A673 (cell line): ENCODE measurements around the gene BTG1. TPM values are rescaled to one million over a fixed set of nuclear protein-coding genes. Genes with fewer than 3 reads are reported as not detected.

ENCODE experiments used
- BruUV-seq: library from RNA; stranded (reverse); fragments of 400-500 nt; replicated peaks from 2 replicates; lab custom pipeline; 2021; lab: Mats Ljungman, UMichigan
- CTCF ChIA-PET: fragments of 300-600 bp; sonication (Branson Sonifier 250); formaldehyde crosslinking; loops from one replicate; lab custom pipeline; 2022; ENCODE audit warnings: antibody characterized with exemption; lab: Charles Lee
- POLR2A ChIA-PET: fragments of 300-600 bp; sonication (Branson Sonifier 250); formaldehyde crosslinking; loops from one replicate; lab custom pipeline; 2022; ENCODE audit warnings: antibody characterized with exemption; ENCODE audit not compliant: low non-redundant PET; lab: Charles Lee
- DNase-seq: peaks from one replicate; pipeline ENCODE4 v3.0.0-alpha.2; 2015; ENCODE audit warnings: low spot score
- H3K27ac ChIP-seq: fragments of 200-600 bp; sonication (generic); 2 replicates; pipeline ENCODE4 v1.5.1; 2016; ENCODE audit warnings: mixed run types, low read depth, mild to moderate bottlenecking, mixed read lengths, antibody characterized with exemption, low read length; ENCODE audit not compliant: poor library complexity, severe bottlenecking
- H3K27me3 ChIP-seq: fragments of 200-600 bp; sonication (generic); replicated peaks from 2 replicates; pipeline ENCODE4 v1.6.1; 2017; ENCODE audit warnings: mixed run types, low read depth, mild to moderate bottlenecking, mixed read lengths, antibody characterized with exemption, low read length; ENCODE audit not compliant: insufficient read depth, poor library complexity
- H3K36me3 ChIP-seq: fragments of 200-600 bp; sonication (generic); 2 replicates; pipeline ENCODE4 v1.6.1; 2016; ENCODE audit warnings: mixed run types, mild to moderate bottlenecking, mixed read lengths, antibody characterized with exemption, low read length; ENCODE audit not compliant: insufficient read depth, poor library complexity, severe bottlenecking
- H3K4me1 ChIP-seq: fragments of 200-600 bp; sonication (generic); 2 replicates; pipeline ENCODE4 v1.6.1; 2017; ENCODE audit warnings: mixed run types, mild to moderate bottlenecking, mixed read lengths, antibody characterized with exemption, low read length; ENCODE audit not compliant: insufficient read depth, poor library complexity, severe bottlenecking
- H3K4me3 ChIP-seq: fragments of 200-600 bp; sonication (generic); 2 replicates; pipeline ENCODE4 v1.5.1; 2016; ENCODE audit warnings: low read depth, mixed run types, mild to moderate bottlenecking, mixed read lengths, low read length; ENCODE audit not compliant: poor library complexity, severe bottlenecking
- H3K9me3 ChIP-seq: fragments of 200-600 bp; sonication (generic); 2 replicates; pipeline ENCODE4 v1.6.1; 2016; ENCODE audit warnings: mixed run types, low read depth, mild to moderate bottlenecking, mixed read lengths, antibody characterized with exemption, low read length; ENCODE audit not compliant: poor library complexity, severe bottlenecking
- EZH2 ChIP-seq: fragments of 200-600 bp; sonication (generic); IDR thresholded peaks from 2 replicates; pipeline ENCODE4 v1.6.1; 2017; ENCODE audit warnings: borderline replicate concordance, low read depth, mild to moderate bottlenecking, mixed read lengths, antibody characterized with exemption, low read length; ENCODE audit not compliant: poor library complexity, severe bottlenecking
- intact Hi-C: fragments of 100-400 bp; cut with micrococcal nuclease; formaldehyde crosslinking; loops from one replicate; pipeline ENCODE4 v1.10.0; 2022; ENCODE audit not compliant: unreplicated experiment
- total RNA-seq: library from RNA; stranded (reverse); gene quantifications from 2 replicates; pipeline ENCODE4 v1.2.3, GENCODE V29; 2021
- TF ChIP-seq, protein P1 (sequence below): fragments of 300-800, 200-600 bp; sonication (generic); conservative IDR thresholded peaks from 2 replicates; pipeline ENCODE4 v1.5.1; 2017; ENCODE audit warnings: low read depth, mild to moderate bottlenecking, antibody characterized with exemption, low read length, moderate library complexity, mixed read lengths

BTG1 gene
- total RNA-seq, 1 experiment from 2014 or later, result 18.0 TPM

DNA sequence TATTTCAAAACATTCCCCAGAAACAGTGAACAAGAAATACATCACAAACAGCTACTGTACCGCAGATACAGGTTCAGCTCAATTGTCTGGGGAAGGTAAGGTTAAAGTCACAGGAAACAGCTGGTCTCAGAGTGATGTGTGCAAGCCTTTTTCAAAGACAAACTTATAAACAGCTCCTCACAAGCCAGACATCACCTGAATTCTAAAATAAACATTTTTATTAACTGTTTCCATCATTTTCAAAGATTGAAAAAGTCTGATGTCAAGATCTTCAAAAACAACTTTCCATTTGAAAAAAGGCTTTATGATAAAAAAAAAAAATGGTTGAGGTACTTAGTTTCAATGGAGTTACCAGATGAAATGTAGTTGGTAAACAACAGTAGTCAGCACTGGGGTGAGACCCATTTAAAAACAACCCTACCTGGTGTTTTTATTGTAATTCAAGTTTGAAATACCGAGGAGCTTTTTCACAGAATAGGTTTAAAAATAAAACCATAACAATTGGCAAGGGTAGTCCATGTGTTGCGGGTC lies 4.0 kb downstream of the BTG1 start:
- CTCF ChIA-PET, result no interaction called here
- no peaks in the 10 kb centered on the region for H3K27me3 ChIP-seq
- no peak for DNase-seq
- TF ChIP-seq EZH2, result no peak
- TF ChIP-seq, protein P1, sequence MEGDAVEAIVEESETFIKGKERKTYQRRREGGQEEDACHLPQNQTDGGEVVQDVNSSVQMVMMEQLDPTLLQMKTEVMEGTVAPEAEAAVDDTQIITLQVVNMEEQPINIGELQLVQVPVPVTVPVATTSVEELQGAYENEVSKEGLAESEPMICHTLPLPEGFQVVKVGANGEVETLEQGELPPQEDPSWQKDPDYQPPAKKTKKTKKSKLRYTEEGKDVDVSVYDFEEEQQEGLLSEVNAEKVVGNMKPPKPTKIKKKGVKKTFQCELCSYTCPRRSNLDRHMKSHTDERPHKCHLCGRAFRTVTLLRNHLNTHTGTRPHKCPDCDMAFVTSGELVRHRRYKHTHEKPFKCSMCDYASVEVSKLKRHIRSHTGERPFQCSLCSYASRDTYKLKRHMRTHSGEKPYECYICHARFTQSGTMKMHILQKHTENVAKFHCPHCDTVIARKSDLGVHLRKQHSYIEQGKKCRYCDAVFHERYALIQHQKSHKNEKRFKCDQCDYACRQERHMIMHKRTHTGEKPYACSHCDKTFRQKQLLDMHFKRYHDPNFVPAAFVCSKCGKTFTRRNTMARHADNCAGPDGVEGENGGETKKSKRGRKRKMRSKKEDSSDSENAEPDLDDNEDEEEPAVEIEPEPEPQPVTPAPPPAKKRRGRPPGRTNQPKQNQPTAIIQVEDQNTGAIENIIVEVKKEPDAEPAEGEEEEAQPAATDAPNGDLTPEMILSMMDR, result no peak
- no peak overlapping the region for H3K27ac ChIP-seq
- H3K36me3 ChIP-seq, result peaks cover 33% of the 10 kb centered on the region
- POLR2A ChIA-PET, result no interaction called here
- H3K4me3 ChIP-seq, result peak overlapping the region; percentile 96
- BruUV-seq, result no TSS peak
- intact Hi-C loops, result loop anchor here (5.0 kb wide), 3 partner anchors 109 to 759 kb away; no protein-coding TSS in a partner anchor
- no peaks in the 10 kb centered on the region for H3K9me3 ChIP-seq
- H3K4me1 ChIP-seq, result peaks cover 61% of the 10 kb centered on the region

DNA sequence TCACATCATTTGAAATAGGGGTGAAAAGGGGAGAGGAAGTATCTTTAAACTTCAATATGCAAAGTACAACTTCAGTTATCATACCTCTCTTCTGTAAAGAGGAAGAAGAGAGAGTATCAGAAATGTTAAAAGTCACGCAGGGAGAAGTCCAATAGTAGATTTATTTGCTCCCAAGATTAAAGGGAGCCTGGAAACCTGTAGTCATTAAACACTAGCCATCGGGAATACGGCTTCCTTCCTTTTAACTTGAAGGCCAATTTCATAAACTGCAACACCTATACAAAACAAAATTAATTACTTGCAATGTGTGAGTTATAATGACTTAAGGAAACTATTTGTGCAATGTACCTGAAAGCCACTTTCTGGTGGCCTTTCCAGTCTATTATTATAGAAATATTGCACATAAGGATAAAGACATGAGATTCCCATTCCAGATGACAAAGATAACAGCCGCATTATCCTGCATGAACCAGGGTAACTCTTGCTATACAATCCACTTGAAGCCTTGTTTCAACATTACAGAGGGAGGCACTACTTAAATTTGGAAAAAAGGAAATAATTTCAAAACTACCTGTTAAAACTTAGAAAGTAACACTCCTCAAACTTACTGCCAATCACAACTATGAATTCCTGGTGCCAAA lies 4.6 kb downstream of the BTG1 start:
- no peaks in the 10 kb centered on the region for H3K27me3 ChIP-seq
- no peak overlapping the region for H3K27ac ChIP-seq
- intact Hi-C loops, result loop anchor here (5.0 kb wide), 3 partner anchors 109 to 759 kb away; no protein-coding TSS in a partner anchor
- BruUV-seq, result no TSS peak
- H3K4me1 ChIP-seq, result peaks cover 63% of the 10 kb centered on the region
- CTCF ChIA-PET, result no interaction called here
- H3K4me3 ChIP-seq, result peak overlapping the region; percentile 96
- TF ChIP-seq, protein P1, result no peak
- TF ChIP-seq EZH2, result no peak
- H3K36me3 ChIP-seq, result peaks cover 33% of the 10 kb centered on the region
- H3K9me3 ChIP-seq, result no peaks in the 10 kb centered on the region
- POLR2A ChIA-PET, result no interaction called here
- no peak for DNase-seq

DNA sequence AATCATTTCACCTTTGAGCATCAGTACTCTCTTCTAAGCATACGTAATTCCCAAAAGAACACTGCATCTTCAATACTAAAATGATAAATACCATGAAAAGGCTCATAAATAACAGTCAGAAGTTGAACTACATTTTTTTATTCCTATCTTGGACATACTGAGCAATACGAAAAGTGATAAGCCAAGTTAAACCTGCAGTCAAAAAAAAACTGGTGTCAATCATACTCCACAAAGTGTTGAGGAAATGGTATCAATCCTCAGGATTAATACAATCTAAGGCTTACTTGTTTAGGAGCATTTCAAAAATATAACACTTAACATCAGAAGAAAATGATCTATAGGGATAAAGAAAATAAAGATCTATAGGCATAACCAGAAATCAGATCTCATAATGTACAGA lies 5.5 kb downstream of the BTG1 start:
- Histone ChIP-seq H3K4me1 (peaks cover 65% of the 10 kb centered on the region), H3K27ac (no peak overlapping the region), H3K27me3 (no peaks in the 10 kb centered on the region), H3K4me3 (peak overlapping the region; percentile 96), H3K36me3 (peaks cover 33% of the 10 kb centered on the region), H3K9me3 (no peaks in the 10 kb centered on the region)
- no peak for DNase-seq
- intact Hi-C loops, result loop anchor here (5.0 kb wide), 3 partner anchors 108 to 758 kb away; no protein-coding TSS in a partner anchor
- BruUV-seq, result no TSS peak
- ChIA-PET CTCF (no interaction called here), POLR2A (no interaction called here)
- TF ChIP-seq, protein P1, result no peak
- TF ChIP-seq EZH2, result no peak
